Measurements from ENCODE around the gene PLA2G12B.
"Not testable (repeated sequence)": the region's sequence is repeated elsewhere in the genome, so short reads cannot be mapped to it uniquely, and the experiment has no call there.

PLA2G12B gene

DNA sequence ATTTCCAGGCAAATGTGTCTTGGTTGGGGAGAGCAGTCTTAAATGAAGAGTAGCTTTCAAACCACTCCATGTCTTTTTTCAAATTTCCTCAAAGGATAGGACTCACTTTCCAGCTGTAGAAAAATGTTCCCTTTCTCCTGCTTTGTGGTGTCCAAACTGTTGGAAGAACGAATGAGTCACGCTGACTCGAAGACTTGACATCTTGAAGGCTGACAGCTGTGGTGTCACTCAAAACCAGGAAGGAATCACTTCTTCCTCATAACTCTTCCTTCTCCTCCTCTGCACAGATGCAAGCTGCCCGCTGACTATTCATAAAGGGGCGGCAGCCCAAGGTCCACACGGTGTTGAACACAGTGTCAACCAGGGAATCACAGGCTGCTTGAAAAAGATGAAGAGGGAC is 19.2 kb downstream of the PLA2G12B start:
- H3K27ac ChIP-seq (ENCODE audit: low read depth, low read length): no peak overlapping the region
- H3K36me3 ChIP-seq (ENCODE audit: control insufficient read depth, insufficient read depth, low read length): no peaks in the 10 kb centered on the region
- H3K4me3 ChIP-seq (ENCODE audit: low read depth, low read length): no peak overlapping the region
- H3K27me3 ChIP-seq (ENCODE audit: control insufficient read depth, insufficient read depth, low read length): no peaks in the 10 kb centered on the region
- H3K4me1 ChIP-seq (ENCODE audit: control insufficient read depth, insufficient read depth, low read length): no peaks in the 10 kb centered on the region
- no peak overlapping the region for H3K9ac ChIP-seq (ENCODE audit: low read length)
- H3K9me3 ChIP-seq (ENCODE audit: control insufficient read depth, insufficient read depth, low read depth, low read length): no peaks in the 10 kb centered on the region

DNA sequence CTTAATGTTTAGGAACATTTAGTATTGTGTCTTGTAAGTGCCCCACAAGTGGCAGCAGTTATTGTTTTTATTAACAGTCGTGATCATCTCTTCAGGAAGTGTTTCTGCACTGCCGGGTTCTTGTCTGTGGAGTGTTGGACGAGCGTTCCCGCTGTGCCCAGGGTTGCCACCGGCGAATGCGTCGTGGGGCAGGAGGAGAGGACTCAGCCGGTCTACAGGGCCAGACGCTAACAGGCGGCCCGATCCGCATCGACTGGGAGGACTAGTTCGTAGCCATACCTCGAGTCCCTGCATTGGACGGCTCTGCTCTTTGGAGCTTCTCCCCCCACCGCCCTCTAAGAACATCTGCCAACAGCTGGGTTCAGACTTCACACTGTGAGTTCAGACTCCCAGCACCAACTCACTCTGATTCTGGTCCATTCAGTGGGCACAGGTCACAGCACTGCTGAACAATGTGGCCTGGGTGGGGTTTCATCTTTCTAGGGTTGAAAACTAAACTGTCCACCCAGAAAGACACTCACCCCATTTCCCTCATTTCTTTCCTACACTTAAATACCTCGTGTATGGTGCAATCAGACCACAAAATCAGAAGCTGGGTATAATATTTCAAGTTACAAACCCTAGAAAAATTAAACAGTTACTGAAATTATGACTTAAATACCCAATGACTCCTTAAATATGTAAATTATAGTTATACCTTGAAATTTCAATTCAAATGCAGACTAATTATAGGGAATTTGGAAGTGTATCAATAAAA is 22.2 kb downstream of the PLA2G12B start:
- Histone ChIP-seq H3K27ac (ENCODE audit: low read depth, low read length) (no peak overlapping the region), H3K36me3 (ENCODE audit: control insufficient read depth, insufficient read depth, low read length) (no peaks in the 10 kb centered on the region), H3K9ac (ENCODE audit: low read length) (no peak overlapping the region), H3K4me1 (ENCODE audit: control insufficient read depth, insufficient read depth, low read length) (no peaks in the 10 kb centered on the region), H3K9me3 (ENCODE audit: control insufficient read depth, insufficient read depth, low read depth, low read length) (no peaks in the 10 kb centered on the region), H3K4me3 (ENCODE audit: low read depth, low read length) (no peak overlapping the region), H3K27me3 (ENCODE audit: control insufficient read depth, insufficient read depth, low read length) (no peaks in the 10 kb centered on the region)

DNA sequence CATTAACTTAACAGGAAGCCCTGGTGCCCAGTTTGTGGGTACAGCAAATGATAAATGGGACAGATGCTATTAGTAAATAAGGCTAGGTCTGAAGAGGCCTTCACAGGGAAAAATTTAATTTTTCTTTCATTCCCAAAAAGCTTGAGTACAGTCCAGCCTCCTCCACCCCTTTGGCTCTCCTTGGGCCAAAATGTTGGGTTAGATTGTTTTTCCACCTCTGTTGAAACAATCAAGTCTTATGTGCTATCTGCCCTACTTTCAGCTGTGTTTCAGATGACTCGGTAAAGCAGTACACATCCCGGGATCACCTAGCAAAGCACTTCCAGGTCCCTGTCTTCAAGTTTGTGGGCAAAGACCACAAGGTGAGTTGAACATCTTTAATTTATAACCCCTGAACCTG is 24.3 kb downstream of the PLA2G12B start:
- Histone ChIP-seq H3K4me3 (ENCODE audit: low read depth, low read length) (no peak overlapping the region), H3K36me3 (ENCODE audit: control insufficient read depth, insufficient read depth, low read length) (no peaks in the 10 kb centered on the region), H3K4me1 (ENCODE audit: control insufficient read depth, insufficient read depth, low read length) (no peaks in the 10 kb centered on the region), H3K9ac (ENCODE audit: low read length) (no peak overlapping the region), H3K9me3 (ENCODE audit: control insufficient read depth, insufficient read depth, low read depth, low read length) (no peaks in the 10 kb centered on the region), H3K27me3 (ENCODE audit: control insufficient read depth, insufficient read depth, low read length) (no peaks in the 10 kb centered on the region), H3K27ac (ENCODE audit: low read depth, low read length) (no peak overlapping the region)

DNA sequence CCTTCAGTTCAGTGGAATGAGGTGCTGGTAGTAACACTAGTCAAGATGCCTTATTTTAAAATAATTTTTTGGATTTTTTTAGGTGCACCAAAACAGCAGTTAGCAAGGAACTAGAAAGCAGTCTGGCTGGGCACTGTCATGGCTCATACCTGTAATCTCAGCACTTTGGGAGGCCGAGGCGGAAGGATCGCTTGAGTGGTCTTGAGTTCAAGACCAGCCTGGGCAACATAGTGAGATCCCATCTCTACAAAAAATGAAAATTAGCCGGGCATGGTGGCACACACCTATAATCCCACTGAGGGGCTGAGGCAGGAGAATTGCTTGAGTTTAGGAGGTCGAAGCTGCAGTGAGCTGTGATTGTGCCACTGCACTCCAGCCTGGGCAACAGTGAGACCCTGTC is 25.8 kb downstream of the PLA2G12B start:
- Histone ChIP-seq H3K36me3 (ENCODE audit: control insufficient read depth, insufficient read depth, low read length) (no peaks in the 10 kb centered on the region), H3K4me3 (ENCODE audit: low read depth, low read length) (no peak overlapping the region), H3K27ac (ENCODE audit: low read depth, low read length) (no peak overlapping the region), H3K9me3 (ENCODE audit: control insufficient read depth, insufficient read depth, low read depth, low read length) (no peaks in the 10 kb centered on the region), H3K4me1 (ENCODE audit: control insufficient read depth, insufficient read depth, low read length) (no peaks in the 10 kb centered on the region), H3K9ac (ENCODE audit: low read length) (no peak overlapping the region), H3K27me3 (ENCODE audit: control insufficient read depth, insufficient read depth, low read length) (no peaks in the 10 kb centered on the region)

DNA sequence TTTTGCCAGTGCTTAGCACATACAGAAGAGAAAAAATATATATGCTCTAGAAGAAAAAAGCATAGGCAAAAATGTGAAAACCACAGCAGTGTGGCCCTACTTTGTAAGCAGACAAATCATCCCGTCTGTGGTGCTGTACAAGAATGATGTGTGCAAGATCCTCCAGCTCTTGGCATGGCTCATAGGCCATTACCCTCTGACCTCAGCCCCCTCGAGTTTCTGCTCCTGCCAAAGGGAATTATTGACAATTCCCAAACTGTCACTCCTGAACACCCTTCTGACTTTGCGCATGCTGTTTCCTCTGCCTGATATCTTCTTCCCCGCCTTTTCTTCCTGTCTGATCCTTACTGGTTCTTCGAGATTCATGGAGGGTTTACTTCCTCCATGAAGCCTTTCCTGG is 27.1 kb downstream of the PLA2G12B start:
- Histone ChIP-seq H3K27me3 (ENCODE audit: control insufficient read depth, insufficient read depth, low read length) (no peaks in the 10 kb centered on the region), H3K36me3 (ENCODE audit: control insufficient read depth, insufficient read depth, low read length) (no peaks in the 10 kb centered on the region), H3K4me1 (ENCODE audit: control insufficient read depth, insufficient read depth, low read length) (no peaks in the 10 kb centered on the region), H3K4me3 (ENCODE audit: low read depth, low read length) (no peak overlapping the region), H3K9me3 (ENCODE audit: control insufficient read depth, insufficient read depth, low read depth, low read length) (no peaks in the 10 kb centered on the region), H3K27ac (ENCODE audit: low read depth, low read length) (no peak overlapping the region), H3K9ac (ENCODE audit: low read length) (no peak overlapping the region)

DNA sequence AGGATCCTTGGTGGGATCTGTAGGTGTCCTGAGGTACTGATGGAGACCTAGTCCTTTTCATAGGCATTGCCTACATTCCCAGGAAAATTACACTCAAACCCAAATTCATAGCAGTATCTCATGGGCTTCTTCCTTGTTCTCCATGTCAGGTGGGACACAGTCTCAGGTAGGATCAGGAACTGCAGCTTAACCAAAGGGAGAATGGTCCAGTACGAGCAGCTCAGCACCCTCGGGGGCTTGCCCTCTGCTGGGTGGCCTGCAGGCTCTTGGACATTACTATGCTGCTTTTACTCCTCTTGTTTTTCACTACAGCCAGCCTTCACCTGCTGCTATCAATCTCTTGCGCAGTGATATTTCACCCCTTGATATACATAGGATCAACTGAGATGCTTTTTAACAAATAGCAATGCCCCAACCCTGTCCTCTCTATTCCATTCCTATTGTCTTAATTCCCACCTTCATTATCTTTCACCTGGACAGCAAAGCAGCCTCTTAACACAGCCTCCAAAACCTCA is 28.6 kb downstream of the PLA2G12B start:
- Histone ChIP-seq H3K27me3 (ENCODE audit: control insufficient read depth, insufficient read depth, low read length) (no peaks in the 10 kb centered on the region), H3K9ac (ENCODE audit: low read length) (no peak overlapping the region), H3K36me3 (ENCODE audit: control insufficient read depth, insufficient read depth, low read length) (no peaks in the 10 kb centered on the region), H3K9me3 (ENCODE audit: control insufficient read depth, insufficient read depth, low read depth, low read length) (0 out of 2 replicates have a peak, but pooled peaks cover 3% of the 10 kb centered on the region), H3K4me1 (ENCODE audit: control insufficient read depth, insufficient read depth, low read length) (no peaks in the 10 kb centered on the region), H3K4me3 (ENCODE audit: low read depth, low read length) (no peak overlapping the region), H3K27ac (ENCODE audit: low read depth, low read length) (no peak overlapping the region)

DNA sequence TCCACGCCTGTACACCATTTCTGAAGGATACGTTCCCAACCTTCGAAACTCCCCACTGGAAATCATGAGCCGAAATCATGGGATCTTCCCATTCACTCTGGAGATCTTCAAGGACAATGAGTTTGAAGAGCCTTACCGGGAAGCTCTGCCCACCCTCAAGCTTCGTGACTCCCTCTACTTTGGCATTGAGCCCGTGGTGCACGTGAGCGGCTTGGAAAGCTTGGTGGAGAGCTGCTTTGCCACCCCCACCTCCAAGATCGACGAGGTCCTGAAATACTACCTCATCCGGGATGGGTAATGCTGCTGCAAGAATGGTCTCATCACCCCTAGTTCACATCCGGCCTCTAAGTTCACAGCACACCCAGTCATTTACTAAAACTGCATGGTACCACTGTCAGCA is 30.3 kb downstream of the PLA2G12B start:
- Histone ChIP-seq H3K27ac (ENCODE audit: low read depth, low read length) (no peak overlapping the region), H3K4me3 (ENCODE audit: low read depth, low read length) (no peak overlapping the region), H3K36me3 (ENCODE audit: control insufficient read depth, insufficient read depth, low read length) (no peaks in the 10 kb centered on the region), H3K27me3 (ENCODE audit: control insufficient read depth, insufficient read depth, low read length) (no peaks in the 10 kb centered on the region), H3K9ac (ENCODE audit: low read length) (no peak overlapping the region), H3K4me1 (ENCODE audit: control insufficient read depth, insufficient read depth, low read length) (no peaks in the 10 kb centered on the region), H3K9me3 (ENCODE audit: control insufficient read depth, insufficient read depth, low read depth, low read length) (0 out of 2 replicates have a peak, but pooled peaks cover 3% of the 10 kb centered on the region)

DNA sequence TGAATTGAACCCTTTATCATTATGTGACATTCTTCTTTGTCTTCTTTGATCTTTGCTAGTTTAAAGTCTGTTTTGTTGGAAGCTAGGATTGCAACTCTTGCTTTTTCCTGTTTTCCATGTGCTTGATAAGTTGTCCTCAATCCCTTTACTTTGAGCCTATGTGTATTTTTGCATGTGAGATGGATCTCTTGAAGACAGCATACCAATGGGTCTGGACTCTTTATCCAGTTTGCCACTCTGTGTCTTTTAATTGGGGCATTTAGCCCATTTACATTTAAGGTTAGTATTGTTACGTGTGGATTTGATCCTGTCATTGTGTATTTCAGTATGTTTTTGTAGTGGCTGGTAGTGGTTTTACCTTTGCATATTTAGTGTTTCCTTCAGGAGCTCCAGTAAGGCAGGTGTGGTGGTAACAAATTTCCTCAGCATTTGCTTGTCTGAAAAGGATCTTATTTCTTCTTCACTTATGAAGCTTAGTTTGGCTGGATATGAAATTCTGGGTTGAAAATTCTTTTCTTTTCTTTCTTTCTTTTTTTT is 33.4 kb downstream of the PLA2G12B start:
- H3K9ac ChIP-seq (ENCODE audit: low read length); H3K27me3 ChIP-seq (ENCODE audit: control insufficient read depth, insufficient read depth, low read length); H3K9me3 ChIP-seq (ENCODE audit: control insufficient read depth, insufficient read depth, low read depth, low read length); H3K36me3 ChIP-seq (ENCODE audit: control insufficient read depth, insufficient read depth, low read length); H3K4me3 ChIP-seq (ENCODE audit: low read depth, low read length); H3K27ac ChIP-seq (ENCODE audit: low read depth, low read length); H3K4me1 ChIP-seq (ENCODE audit: control insufficient read depth, insufficient read depth, low read length): not testable (repeated sequence)

DNA sequence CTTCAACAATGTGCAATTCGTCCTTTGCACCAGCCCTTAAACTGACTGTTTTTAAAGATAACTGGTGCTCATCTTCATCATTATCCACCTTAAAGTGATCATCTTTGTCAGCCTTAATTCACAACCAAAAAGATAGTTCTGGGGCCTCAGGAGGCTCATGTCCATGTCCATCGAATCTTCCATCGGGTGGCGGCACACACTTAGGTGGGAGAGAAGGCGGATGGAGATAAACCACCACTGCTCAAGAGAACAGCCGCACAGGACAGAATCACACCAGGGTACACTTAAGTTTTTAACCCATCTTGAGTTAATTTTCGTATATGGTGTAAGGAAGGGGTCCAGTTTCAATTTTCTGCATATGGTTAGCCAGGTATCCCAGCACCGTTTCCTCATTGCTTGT is 36.3 kb downstream of the PLA2G12B start:
- Histone ChIP-seq H3K27ac (ENCODE audit: low read depth, low read length) (no peak overlapping the region), H3K9ac (ENCODE audit: low read length) (no peak overlapping the region), H3K4me1 (ENCODE audit: control insufficient read depth, insufficient read depth, low read length) (no peaks in the 10 kb centered on the region), H3K4me3 (ENCODE audit: low read depth, low read length) (no peak overlapping the region), H3K9me3 (ENCODE audit: control insufficient read depth, insufficient read depth, low read depth, low read length) (0 out of 2 replicates have a peak, but pooled peaks cover 3% of the 10 kb centered on the region), H3K36me3 (ENCODE audit: control insufficient read depth, insufficient read depth, low read length) (no peaks in the 10 kb centered on the region), H3K27me3 (ENCODE audit: control insufficient read depth, insufficient read depth, low read length) (no peaks in the 10 kb centered on the region)

DNA sequence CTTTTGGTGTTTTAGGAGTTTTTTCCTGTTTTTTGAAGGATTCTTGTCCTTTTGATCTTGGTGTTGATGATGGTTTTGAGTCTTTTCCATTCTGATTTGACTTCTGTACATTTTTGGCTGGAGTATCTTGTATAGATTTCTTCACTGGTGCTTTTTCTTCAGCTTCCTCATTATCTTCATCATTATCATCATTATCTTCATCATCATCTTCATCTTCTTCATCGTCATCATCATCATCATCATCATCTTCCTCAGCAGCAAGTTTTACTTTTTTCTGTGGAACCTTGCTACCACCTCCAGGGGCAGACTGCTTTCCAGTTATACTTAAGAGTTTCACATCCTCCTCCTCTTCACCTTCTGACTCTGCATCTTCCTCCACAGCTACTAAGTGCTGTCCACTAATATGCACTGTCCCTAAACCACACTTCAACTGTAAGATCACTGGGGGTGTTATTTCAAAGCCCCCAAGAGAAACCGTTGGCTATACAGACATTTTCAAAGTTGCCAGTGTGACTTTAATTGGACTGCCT is 36.7 kb downstream of the PLA2G12B start:
- not testable (repeated sequence) for H3K9ac ChIP-seq (ENCODE audit: low read length); H3K9me3 ChIP-seq (ENCODE audit: control insufficient read depth, insufficient read depth, low read depth, low read length); H3K4me1 ChIP-seq (ENCODE audit: control insufficient read depth, insufficient read depth, low read length); H3K27me3 ChIP-seq (ENCODE audit: control insufficient read depth, insufficient read depth, low read length); H3K4me3 ChIP-seq (ENCODE audit: low read depth, low read length); H3K27ac ChIP-seq (ENCODE audit: low read depth, low read length); H3K36me3 ChIP-seq (ENCODE audit: control insufficient read depth, insufficient read depth, low read length)

DNA sequence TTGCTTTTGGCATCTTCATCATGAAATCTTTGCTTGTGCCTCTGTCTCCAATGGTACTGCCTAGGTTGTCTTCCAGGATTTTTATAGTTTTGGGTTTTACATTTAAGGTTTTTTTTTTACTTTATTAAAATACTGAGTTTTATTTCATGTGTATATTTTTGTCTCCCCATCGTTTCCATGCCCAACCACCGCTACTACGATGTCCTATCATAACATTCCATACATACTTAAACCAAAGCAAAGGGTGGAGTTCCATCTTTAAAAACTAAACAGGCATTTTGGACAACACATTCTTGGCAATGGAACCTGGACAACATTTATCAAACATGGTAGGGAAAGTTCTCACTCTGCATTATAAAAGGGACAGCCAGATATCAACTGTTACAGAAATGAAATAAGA is 37.4 kb downstream of the PLA2G12B start:
- H3K36me3 ChIP-seq (ENCODE audit: control insufficient read depth, insufficient read depth, low read length); H3K9me3 ChIP-seq (ENCODE audit: control insufficient read depth, insufficient read depth, low read depth, low read length); H3K27me3 ChIP-seq (ENCODE audit: control insufficient read depth, insufficient read depth, low read length); H3K27ac ChIP-seq (ENCODE audit: low read depth, low read length); H3K4me1 ChIP-seq (ENCODE audit: control insufficient read depth, insufficient read depth, low read length); H3K4me3 ChIP-seq (ENCODE audit: low read depth, low read length); H3K9ac ChIP-seq (ENCODE audit: low read length): not testable (repeated sequence)

Data from HUES6 (cell line).